ENCODE results near the gene NLRC4. TPM values are rescaled to one million over a fixed set of nuclear protein-coding genes. Genes with fewer than 3 reads are reported as not detected.
"Not testable (repeated sequence)": the region's sequence is repeated elsewhere in the genome, so short reads cannot be mapped to it uniquely, and the experiment has no call there.

NLRC4 gene
- polyA plus RNA-seq, 1 experiment, result not detected

DNA sequence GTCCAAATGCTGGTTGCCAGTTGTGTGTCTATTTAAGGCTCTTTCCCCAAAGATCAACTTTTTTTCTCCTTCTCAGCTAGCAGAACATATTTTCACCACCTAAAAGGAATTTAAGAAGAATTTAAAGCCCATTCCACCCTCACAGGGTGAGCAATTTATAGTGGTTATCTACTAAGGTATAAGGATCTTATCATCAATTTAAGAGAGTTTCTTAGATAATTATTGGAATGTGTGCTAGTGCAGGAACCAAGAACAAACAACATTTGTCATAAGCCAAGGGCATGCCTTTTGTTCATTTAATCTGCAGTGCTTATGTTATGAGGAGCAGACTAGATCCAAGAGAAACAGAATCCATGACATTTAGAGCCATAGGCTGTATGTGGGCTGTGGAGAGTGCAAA lies 37.2 kb downstream of the NLRC4 start:
- H3K27me3 ChIP-seq (ENCODE audit: control insufficient read depth, insufficient read depth, low read length), result no peaks in the 10 kb centered on the region
- no peak for DNase-seq (ENCODE audit: low read depth, low spot score)
- ChIA-PET CTCF (no interaction called here), POLR2A (no interaction called here)
- H3K4me3 ChIP-seq (ENCODE audit: low read depth, low read length), result no peak overlapping the region
- no peaks in the 10 kb centered on the region for H3K9me3 ChIP-seq (ENCODE audit: control insufficient read depth, insufficient read depth, low read length)
- no peak overlapping the region for H3K27ac ChIP-seq (ENCODE audit: low read depth, low read length)
- TF ChIP-seq, protein P1, sequence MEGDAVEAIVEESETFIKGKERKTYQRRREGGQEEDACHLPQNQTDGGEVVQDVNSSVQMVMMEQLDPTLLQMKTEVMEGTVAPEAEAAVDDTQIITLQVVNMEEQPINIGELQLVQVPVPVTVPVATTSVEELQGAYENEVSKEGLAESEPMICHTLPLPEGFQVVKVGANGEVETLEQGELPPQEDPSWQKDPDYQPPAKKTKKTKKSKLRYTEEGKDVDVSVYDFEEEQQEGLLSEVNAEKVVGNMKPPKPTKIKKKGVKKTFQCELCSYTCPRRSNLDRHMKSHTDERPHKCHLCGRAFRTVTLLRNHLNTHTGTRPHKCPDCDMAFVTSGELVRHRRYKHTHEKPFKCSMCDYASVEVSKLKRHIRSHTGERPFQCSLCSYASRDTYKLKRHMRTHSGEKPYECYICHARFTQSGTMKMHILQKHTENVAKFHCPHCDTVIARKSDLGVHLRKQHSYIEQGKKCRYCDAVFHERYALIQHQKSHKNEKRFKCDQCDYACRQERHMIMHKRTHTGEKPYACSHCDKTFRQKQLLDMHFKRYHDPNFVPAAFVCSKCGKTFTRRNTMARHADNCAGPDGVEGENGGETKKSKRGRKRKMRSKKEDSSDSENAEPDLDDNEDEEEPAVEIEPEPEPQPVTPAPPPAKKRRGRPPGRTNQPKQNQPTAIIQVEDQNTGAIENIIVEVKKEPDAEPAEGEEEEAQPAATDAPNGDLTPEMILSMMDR (IDR thresholded peaks at IDR 0.05; ENCODE audit: low read depth, low read length), result no peak

DNA sequence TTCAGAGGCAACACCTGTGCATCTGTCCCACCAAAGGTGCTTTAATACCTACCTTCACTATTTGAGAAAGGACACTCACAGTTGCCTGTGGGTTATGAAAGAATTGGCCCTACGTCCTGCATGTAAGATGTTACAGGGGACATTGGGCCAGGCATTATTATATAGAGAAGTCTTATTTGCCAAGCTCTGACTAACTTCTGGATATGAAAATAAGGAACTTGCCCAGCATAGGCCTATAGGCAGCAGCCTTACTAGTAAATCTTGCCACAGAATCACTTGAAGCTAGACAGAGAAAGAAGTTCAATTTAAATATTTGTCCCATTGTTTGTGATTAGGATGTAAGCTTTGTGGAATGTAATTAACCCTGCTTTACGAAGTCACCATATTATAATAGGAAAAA lies 41.7 kb downstream of the NLRC4 start:
- TF ChIP-seq, protein P1 (IDR thresholded peaks at IDR 0.05; ENCODE audit: low read depth, low read length), result no peak
- no peak for DNase-seq (ENCODE audit: low read depth, low spot score)
- POLR2A ChIA-PET, result no interaction called here
- CTCF ChIA-PET, result no interaction called here
- Histone ChIP-seq H3K4me3 (ENCODE audit: low read depth, low read length) (no peak overlapping the region), H3K27ac (ENCODE audit: low read depth, low read length) (no peak overlapping the region), H3K27me3 (ENCODE audit: control insufficient read depth, insufficient read depth, low read length) (no peaks in the 10 kb centered on the region), H3K9me3 (ENCODE audit: control insufficient read depth, insufficient read depth, low read length) (no peaks in the 10 kb centered on the region)

DNA sequence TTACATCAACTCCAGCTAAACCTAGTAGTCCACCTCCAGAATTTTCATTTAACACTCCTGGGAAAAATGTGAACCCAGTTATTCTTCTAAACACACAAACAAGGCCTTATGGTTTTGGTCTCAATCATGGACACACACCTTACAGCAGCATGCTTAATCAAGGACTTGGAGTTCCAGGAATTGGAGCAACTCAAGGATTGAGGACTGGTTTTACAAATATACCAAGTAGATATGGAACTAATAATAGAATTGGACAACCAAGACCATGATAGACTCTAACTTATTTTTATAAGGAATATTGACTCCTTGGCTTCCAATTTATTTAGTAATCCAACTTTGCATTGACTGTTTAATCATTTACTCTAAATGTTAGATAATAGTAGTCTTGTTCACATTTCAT lies 44.2 kb downstream of the NLRC4 start:
- Histone ChIP-seq H3K4me3 (ENCODE audit: low read depth, low read length) (no peak overlapping the region), H3K27ac (ENCODE audit: low read depth, low read length) (no peak overlapping the region), H3K9me3 (ENCODE audit: control insufficient read depth, insufficient read depth, low read length) (no peaks in the 10 kb centered on the region), H3K27me3 (ENCODE audit: control insufficient read depth, insufficient read depth, low read length) (no peaks in the 10 kb centered on the region)
- no peak for DNase-seq (ENCODE audit: low read depth, low spot score)
- TF ChIP-seq, protein P1 (IDR thresholded peaks at IDR 0.05; ENCODE audit: low read depth, low read length), result no peak
- ChIA-PET POLR2A (no interaction called here), CTCF (no interaction called here)

DNA sequence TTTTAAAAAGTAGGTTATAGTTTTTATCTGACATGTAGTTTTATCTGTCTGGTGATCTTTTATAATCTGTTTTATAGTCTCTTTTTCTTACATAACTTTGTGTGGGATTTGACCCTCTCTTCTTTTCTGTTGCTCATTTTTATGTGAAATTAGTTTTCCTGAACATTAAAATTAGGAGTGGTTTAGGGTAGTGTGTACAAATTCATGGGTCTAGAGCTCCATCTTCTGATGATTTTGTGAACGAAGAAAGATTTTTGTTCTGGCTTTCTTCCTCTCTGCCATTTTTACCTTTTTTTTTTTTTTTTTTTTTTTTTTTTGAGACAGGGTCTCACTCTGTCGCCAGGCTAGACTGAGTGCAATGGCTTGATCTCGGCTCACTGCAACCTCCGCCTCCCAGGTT lies 52.4 kb downstream of the NLRC4 start:
- ChIA-PET CTCF (interaction anchor here (0.6 to 1.1 kb wide), 4 partner anchors 157 to 375 kb away, joined by 3 to 7 read pairs (median 4); no protein-coding TSS in a partner anchor), POLR2A (interaction anchor here (0.6 kb wide), 1 partner anchor 532 kb away, joined by 8 read pairs; no protein-coding TSS in a partner anchor)
- DNase-seq (ENCODE audit: low read depth, low spot score), result no peak
- no peak overlapping the region for H3K4me3 ChIP-seq (ENCODE audit: low read depth, low read length)
- TF ChIP-seq, protein P1 (IDR thresholded peaks at IDR 0.05; ENCODE audit: low read depth, low read length), result no peak
- no peaks in the 10 kb centered on the region for H3K27me3 ChIP-seq (ENCODE audit: control insufficient read depth, insufficient read depth, low read length)
- H3K27ac ChIP-seq (ENCODE audit: low read depth, low read length), result no peak overlapping the region
- no peaks in the 10 kb centered on the region for H3K9me3 ChIP-seq (ENCODE audit: control insufficient read depth, insufficient read depth, low read length)

DNA sequence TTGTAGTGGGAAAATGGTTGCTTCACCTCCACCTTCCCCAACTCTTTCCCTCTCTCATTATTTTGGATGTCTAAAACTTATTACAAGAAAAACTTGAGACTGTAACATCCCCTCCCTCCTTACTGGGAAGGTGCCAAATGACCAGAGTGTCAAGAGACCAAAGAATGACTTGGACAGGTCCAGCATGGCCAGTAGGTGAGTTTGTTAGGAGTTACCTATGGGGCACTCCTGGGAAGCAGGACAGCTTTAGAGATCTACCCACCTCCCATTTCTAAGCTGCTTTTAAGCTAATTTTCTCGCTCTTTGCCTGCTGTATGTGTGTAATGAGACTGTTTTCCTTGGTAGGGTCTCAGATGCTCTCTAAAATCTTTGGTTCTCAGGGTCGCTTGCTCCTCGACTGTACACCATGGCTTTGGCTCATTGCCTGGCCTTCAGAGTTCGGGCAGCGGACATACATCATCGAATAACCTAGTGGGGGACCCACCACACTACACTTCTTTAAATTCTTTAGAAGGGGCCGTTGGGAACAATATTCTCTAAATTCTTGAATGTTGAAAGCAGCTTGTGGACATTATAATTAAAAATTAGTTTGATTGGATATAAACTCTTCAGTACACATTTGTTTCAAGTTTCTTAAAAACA lies 53.8 kb downstream of the NLRC4 start:
- CTCF ChIA-PET, result no interaction called here
- POLR2A ChIA-PET, result interaction anchor here (0.5 kb wide), 1 partner anchor 61 kb away, joined by 4 read pairs; no protein-coding TSS in a partner anchor

DNA sequence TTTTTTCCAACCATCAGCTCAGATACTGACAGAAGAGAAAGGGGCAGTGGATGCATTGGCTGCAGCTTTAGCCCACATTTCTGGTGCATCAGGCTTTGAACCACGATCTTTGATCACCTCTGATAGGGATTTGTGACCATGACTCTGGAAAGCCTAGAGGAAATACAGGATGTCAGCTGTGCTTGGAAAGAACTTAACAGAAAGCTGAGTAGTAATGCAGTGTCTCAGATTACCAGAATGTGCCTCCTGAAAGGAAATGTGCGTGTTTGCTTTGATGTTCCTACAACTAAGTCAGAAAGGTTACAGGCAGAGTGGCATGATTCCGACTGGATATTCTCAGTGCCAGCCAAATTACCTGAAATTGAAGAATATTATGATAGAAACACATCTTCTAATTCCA lies 61.3 kb downstream of the NLRC4 start:
- H3K9me3 ChIP-seq (ENCODE audit: control insufficient read depth, insufficient read depth, low read length); H3K27me3 ChIP-seq (ENCODE audit: control insufficient read depth, insufficient read depth, low read length); H3K27ac ChIP-seq (ENCODE audit: low read depth, low read length); DNase-seq (ENCODE audit: low read depth, low spot score); POLR2A ChIA-PET; H3K4me3 ChIP-seq (ENCODE audit: low read depth, low read length); CTCF ChIA-PET: not testable (repeated sequence)

More for the DNA sequence above, 53.8 kb downstream of the NLRC4 start:
- Histone ChIP-seq H3K9me3 (ENCODE audit: control insufficient read depth, insufficient read depth, low read length) (no peaks in the 10 kb centered on the region), H3K27ac (ENCODE audit: low read depth, low read length) (no peak overlapping the region), H3K27me3 (ENCODE audit: control insufficient read depth, insufficient read depth, low read length) (no peaks in the 10 kb centered on the region), H3K4me3 (ENCODE audit: low read depth, low read length) (no peak overlapping the region)
- no peak for DNase-seq (ENCODE audit: low read depth, low spot score)
- TF ChIP-seq, protein P1 (IDR thresholded peaks at IDR 0.05; ENCODE audit: low read depth, low read length), result no peak

Data from AG04450 (cell line).